Rectal smooth muscle tissue (tissue), 1 donor: ENCODE data around the gene UNC5C.
"Not testable (repeated sequence)": the region's sequence is repeated elsewhere in the genome, so short reads cannot be mapped to it uniquely, and the experiment has no call there.

Experiments used
- H3K27ac ChIP-seq: one replicate; pipeline ENCODE4 v1.7.0; 2013; ENCODE audit warnings: low read depth, low read length, inconsistent platforms
- H3K27me3 ChIP-seq: one replicate; pipeline ENCODE4 v1.7.0; 2013; ENCODE audit warnings: low read length; ENCODE audit not compliant: control insufficient read depth, insufficient read depth
- H3K36me3 ChIP-seq: one replicate; pipeline ENCODE4 v1.7.0; 2013; ENCODE audit warnings: low read length; ENCODE audit not compliant: control insufficient read depth, insufficient read depth
- H3K4me1 ChIP-seq: one replicate; pipeline ENCODE4 v1.7.0; 2013; ENCODE audit warnings: low read length; ENCODE audit not compliant: control insufficient read depth, insufficient read depth
- H3K4me3 ChIP-seq: one replicate; pipeline ENCODE4 v1.7.0; 2013; ENCODE audit warnings: low read length
- H3K9ac ChIP-seq: one replicate; pipeline ENCODE4 v1.7.0; 2013; ENCODE audit warnings: low read length

Gene UNC5C

GRCh38 chr4:95155759-95156451 lies 392.9 kb downstream of the UNC5C start:
- Histone ChIP-seq H3K36me3 (no peaks in the 10 kb centered on the region), H3K27me3 (no peaks in the 10 kb centered on the region), H3K9ac (no peak overlapping the region), H3K4me3 (no peak overlapping the region), H3K4me1 (no peaks in the 10 kb centered on the region), H3K27ac (no peak overlapping the region)

- H3K4me1 ChIP-seq: no peaks in the 10 kb centered on the region
- H3K9ac ChIP-seq: no peak overlapping the region
- H3K27ac ChIP-seq: no peak overlapping the region
- no peak overlapping the region for H3K4me3 ChIP-seq
- H3K36me3 ChIP-seq: no peaks in the 10 kb centered on the region
- H3K27me3 ChIP-seq: no peaks in the 10 kb centered on the region
These were observed 395.6 kb downstream of the UNC5C start for GRCh38 chr4:95153182-95153581.

- no peak overlapping the region for H3K4me3 ChIP-seq
- H3K4me1 ChIP-seq: no peaks in the 10 kb centered on the region
- H3K27me3 ChIP-seq: no peaks in the 10 kb centered on the region
- no peak overlapping the region for H3K27ac ChIP-seq
- H3K9ac ChIP-seq: no peak overlapping the region
- no peaks in the 10 kb centered on the region for H3K36me3 ChIP-seq
These were observed 397.5 kb downstream of the UNC5C start for GRCh38 chr4:95151255-95151654.

- H3K27me3 ChIP-seq: no peaks in the 10 kb centered on the region
- H3K4me3 ChIP-seq: no peak overlapping the region
- no peaks in the 10 kb centered on the region for H3K4me1 ChIP-seq
- H3K9ac ChIP-seq: no peak overlapping the region
- H3K27ac ChIP-seq: no peak overlapping the region
- H3K36me3 ChIP-seq: no peaks in the 10 kb centered on the region
These were observed 405.8 kb downstream of the UNC5C start for GRCh38 chr4:95142932-95143331.

- no peak overlapping the region for H3K9ac ChIP-seq
- H3K4me1 ChIP-seq: no peaks in the 10 kb centered on the region
- H3K27ac ChIP-seq: no peak overlapping the region
- no peak overlapping the region for H3K4me3 ChIP-seq
- H3K27me3 ChIP-seq: no peaks in the 10 kb centered on the region
- no peaks in the 10 kb centered on the region for H3K36me3 ChIP-seq
These were observed 407.4 kb downstream of the UNC5C start for GRCh38 chr4:95141361-95141760.

- not testable (repeated sequence) for H3K27ac ChIP-seq, H3K4me1 ChIP-seq, H3K36me3 ChIP-seq, H3K4me3 ChIP-seq, H3K9ac ChIP-seq, H3K27me3 ChIP-seq
These were observed 409.3 kb downstream of the UNC5C start for GRCh38 chr4:95139424-95139823.

GRCh38 chr4:95134016-95134415 lies 414.8 kb downstream of the UNC5C start:
- H3K4me3 ChIP-seq: not testable (repeated sequence)

GRCh38 chr4:95129821-95130311 lies 418.9 kb downstream of the UNC5C start:
- H3K4me1 ChIP-seq: no peaks in the 10 kb centered on the region
- H3K27ac ChIP-seq: no peak overlapping the region
- no peak overlapping the region for H3K4me3 ChIP-seq
- no peaks in the 10 kb centered on the region for H3K36me3 ChIP-seq
- no peak overlapping the region for H3K9ac ChIP-seq
- H3K27me3 ChIP-seq: no peaks in the 10 kb centered on the region

More at GRCh38 chr4:95134016-95134415, 414.8 kb downstream of the UNC5C start:
- not testable (repeated sequence) for H3K4me1 ChIP-seq, H3K9ac ChIP-seq, H3K36me3 ChIP-seq, H3K27ac ChIP-seq, H3K27me3 ChIP-seq

GRCh38 chr4:95129031-95129430 lies 419.7 kb downstream of the UNC5C start:
- Histone ChIP-seq H3K36me3 (no peaks in the 10 kb centered on the region), H3K4me1 (no peaks in the 10 kb centered on the region), H3K9ac (no peak overlapping the region), H3K4me3 (no peak overlapping the region), H3K27ac (no peak overlapping the region), H3K27me3 (no peaks in the 10 kb centered on the region)

- Histone ChIP-seq H3K4me3 (no peak overlapping the region), H3K36me3 (no peaks in the 10 kb centered on the region), H3K27ac (no peak overlapping the region), H3K4me1 (no peaks in the 10 kb centered on the region), H3K27me3 (no peaks in the 10 kb centered on the region), H3K9ac (no peak overlapping the region)
These were observed 423.8 kb downstream of the UNC5C start for GRCh38 chr4:95124906-95125504.

GRCh38 chr4:95122001-95122400 lies 426.8 kb downstream of the UNC5C start:
- no peak overlapping the region for H3K27ac ChIP-seq
- no peaks in the 10 kb centered on the region for H3K36me3 ChIP-seq
- H3K4me3 ChIP-seq: no peak overlapping the region
- H3K9ac ChIP-seq: no peak overlapping the region
- H3K4me1 ChIP-seq: no peaks in the 10 kb centered on the region
- no peaks in the 10 kb centered on the region for H3K27me3 ChIP-seq

GRCh38 chr4:95120456-95120855 lies 428.3 kb downstream of the UNC5C start:
- H3K27ac ChIP-seq: no peak overlapping the region
- H3K36me3 ChIP-seq: no peaks in the 10 kb centered on the region
- no peaks in the 10 kb centered on the region for H3K27me3 ChIP-seq
- no peaks in the 10 kb centered on the region for H3K4me1 ChIP-seq
- H3K4me3 ChIP-seq: no peak overlapping the region
- H3K9ac ChIP-seq: no peak overlapping the region

GRCh38 chr4:95118497-95118896 lies 430.3 kb downstream of the UNC5C start:
- Histone ChIP-seq H3K36me3 (no peaks in the 10 kb centered on the region), H3K9ac (no peak overlapping the region), H3K4me3 (no peak overlapping the region), H3K27ac (no peak overlapping the region), H3K27me3 (no peaks in the 10 kb centered on the region), H3K4me1 (no peaks in the 10 kb centered on the region)
